ENCODE measurements around the gene PPP1R1A. TPM values are rescaled to one million over a fixed set of nuclear protein-coding genes. Genes with fewer than 3 reads are reported as not detected.

Gene PPP1R1A
- total RNA-seq, 1 donor from 2014 or later: not detected

GRCh38 chr12:54603872-54604271, 15.4 kb upstream of the PPP1R1A start:
- DNase-seq (ENCODE audit: low read depth, low spot score): no peak

DNA sequence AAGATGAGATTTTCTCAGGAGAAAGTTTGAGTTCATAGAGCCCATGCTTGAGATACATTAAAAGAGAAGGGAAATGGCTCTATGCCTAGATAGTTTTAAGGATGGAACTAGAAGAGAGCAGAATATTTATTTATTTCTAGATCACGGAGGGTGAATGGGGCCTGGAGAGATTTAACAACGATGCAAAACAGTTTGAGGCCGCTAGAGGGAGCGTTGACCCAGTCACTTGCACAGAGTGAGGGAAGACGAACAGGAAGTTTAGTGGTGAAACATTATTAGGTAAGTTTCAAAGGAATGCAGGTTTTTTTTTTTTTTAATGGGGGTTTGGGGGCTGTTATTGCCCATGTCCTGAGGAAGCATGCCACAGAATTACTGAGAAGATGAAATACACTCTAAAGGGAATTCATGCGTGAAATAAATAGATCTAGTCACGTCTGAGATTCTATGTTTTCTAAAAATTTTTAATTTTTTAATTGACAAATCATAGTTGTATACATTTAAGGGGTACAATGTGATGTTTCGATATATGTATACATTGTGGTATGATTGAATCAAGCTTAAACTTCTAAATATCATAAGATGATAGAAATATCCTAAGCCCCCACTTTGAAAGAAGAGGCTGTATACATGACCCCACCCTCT, 14.8 kb upstream of the PPP1R1A start:
- DNase-seq (ENCODE audit: low read depth, low spot score): peak; percentile 22

DNA sequence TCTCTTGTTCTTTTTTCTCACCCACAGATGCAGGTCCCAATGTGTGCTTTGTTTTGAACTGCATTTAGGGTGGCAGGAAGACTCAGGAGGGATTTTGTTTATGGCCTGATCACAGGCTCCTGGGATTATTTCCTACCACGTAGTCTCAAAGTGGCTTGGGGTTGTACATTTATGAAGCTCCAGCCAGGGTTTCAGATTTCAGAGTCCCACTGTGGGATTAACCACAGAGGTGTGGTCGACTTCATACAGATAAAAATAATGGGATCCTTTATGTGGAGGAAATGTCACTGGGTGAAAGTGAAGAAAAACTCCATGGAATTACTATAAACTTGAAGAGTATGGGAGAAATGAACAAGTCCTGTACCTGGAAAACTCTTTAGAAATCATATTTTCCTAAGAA, 14.2 kb upstream of the PPP1R1A start:
- DNase-seq (ENCODE audit: low read depth, low spot score): no peak

DNA sequence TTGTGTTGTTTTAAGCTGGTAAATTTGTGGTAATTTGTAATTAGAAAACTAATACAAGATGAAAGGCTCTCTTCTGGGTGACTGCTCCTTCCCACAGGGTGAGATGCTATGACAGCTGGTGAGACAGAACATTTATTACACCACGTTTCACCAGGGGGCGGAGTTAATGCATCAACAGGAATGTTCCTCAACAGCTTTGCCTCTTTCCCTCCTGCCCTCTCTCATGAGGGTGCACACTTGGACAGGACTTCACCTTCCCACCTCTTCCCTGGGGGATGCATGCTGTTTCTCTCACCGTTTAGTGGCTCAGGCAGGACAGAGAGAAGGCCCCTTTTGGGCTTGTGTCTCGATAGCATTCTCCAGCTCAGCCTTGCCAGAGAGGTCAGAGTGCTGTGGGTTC, 13.4 kb upstream of the PPP1R1A start:
- DNase-seq (ENCODE audit: low read depth, low spot score): no peak

GRCh38 chr12:54598970-54599369, 10.5 kb upstream of the PPP1R1A start:
- no peak for DNase-seq (ENCODE audit: low read depth, low spot score)

- DNase-seq (ENCODE audit: low read depth, low spot score): peak; percentile 22
Measured at GRCh38 chr12:54596526-54596946, 8.1 kb upstream of the PPP1R1A start.

DNA sequence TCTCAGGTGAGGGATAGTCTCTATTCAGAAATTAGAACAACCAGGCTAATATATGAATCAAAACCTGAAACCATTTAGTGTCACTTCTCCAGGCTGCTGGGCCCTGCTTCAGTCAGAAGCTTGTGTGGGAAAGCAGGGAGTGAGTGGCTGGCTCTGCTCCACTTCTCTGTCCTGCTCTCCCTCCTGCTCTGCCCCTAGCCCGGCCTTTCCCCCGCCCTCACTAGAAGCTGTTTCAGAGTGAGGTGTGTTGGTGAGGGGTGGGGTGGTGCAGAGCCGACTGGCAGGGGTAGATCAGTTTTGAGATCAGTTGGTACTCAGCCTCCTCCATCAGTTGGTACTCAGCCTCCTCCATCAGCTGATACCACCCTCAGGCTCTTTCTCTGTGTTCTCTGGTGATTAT, 7.0 kb upstream of the PPP1R1A start:
- no peak for DNase-seq (ENCODE audit: low read depth, low spot score)

DNA sequence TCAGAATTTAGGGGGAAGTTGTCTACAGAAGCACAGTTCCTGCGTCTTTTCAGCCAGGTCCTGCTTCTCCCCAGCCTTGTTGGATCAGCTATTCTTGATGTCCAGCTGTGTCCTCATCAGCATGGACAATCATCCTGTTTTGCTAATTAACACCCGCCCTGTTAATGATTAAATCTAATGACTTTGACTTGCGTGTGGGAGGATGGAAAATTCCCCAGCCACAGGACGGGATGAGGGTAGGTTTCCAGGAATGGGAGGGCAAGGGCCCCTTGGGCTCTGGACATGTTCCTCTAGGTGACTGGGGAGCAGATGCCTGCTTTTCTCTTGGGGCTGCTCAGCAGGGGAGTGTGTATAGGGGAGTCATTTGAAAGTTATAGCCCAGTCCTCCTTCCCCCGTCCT, 5.3 kb upstream of the PPP1R1A start:
- no peak for DNase-seq (ENCODE audit: low read depth, low spot score)

DNA sequence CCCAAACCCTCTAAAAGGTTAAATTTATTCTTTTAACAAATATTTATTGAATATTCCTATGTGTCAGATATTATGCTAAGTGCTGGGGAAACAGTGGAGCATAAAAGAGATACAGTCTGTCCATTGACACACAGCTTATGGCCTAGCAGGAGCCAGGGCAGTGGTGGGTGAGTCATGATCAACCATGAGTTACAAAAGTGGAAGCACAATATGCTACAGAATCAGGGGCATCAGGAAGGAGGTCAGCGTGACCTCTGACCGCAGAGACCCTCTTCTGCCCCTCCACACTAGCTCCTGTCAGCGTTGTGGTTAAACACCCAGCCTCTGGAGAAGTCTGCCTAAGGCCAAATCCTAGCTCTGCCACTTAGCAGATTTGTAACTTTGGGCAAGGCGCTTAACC, 4.7 kb upstream of the PPP1R1A start:
- DNase-seq (ENCODE audit: low read depth, low spot score): no peak

- no peak for DNase-seq (ENCODE audit: low read depth, low spot score)
Measured at GRCh38 chr12:54592316-54592715, 3.9 kb upstream of the PPP1R1A start.

DNA sequence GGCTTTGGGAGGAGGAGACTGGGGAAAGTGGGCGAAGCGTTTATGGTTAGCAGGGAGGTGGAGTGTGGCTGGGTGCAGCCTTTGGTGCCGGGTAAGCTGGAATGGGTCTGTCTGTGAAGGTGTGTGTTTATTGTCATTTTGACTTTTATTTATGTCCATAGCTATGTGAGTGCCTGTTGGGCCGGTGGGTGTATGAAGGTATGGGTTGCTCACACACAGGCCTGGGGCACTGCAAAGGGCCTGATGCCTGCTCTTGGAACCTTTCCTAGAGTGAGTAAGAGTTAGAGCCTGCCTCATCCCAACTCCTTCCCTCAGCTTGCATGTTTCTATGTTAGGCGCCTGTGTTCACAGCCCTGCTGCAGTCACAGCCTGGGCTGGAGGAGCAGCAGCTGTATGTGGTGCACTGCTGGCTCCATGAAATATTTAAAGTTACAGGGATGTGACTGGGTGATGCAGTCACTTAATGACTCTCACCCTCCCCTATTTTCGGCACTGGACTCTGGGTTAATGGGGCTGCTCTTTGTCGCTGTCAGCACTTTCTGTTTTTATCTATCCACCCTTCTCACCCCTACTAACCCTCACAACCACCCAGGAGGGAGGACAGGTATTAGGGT, 2.6 kb upstream of the PPP1R1A start:
- DNase-seq (ENCODE audit: low read depth, low spot score): no peak

DNA sequence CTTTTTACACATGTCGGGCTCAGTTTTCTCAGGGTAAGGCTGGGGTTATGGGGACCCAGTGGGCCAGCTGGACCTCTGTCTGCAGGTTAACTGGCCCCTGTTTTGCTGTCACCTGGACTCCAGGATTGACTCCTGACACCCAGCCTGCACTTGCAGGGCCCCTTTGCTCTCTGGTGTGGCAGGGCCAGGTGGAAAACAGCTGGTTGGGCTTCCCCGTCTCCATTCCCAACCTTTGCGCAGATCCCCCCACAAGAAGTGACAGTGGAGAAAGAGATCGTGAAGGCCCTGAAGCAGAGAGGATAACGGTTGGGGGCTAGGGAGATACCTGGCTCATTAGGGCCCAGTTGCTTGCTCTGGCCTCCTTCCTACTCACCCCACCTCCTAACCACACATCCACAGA, 1.5 kb upstream of the PPP1R1A start:
- no peak for DNase-seq (ENCODE audit: low read depth, low spot score)

GRCh38 chr12:54588890-54589267, 420 bp upstream of the PPP1R1A start:
- DNase-seq (ENCODE audit: low read depth, low spot score): no peak

DNA sequence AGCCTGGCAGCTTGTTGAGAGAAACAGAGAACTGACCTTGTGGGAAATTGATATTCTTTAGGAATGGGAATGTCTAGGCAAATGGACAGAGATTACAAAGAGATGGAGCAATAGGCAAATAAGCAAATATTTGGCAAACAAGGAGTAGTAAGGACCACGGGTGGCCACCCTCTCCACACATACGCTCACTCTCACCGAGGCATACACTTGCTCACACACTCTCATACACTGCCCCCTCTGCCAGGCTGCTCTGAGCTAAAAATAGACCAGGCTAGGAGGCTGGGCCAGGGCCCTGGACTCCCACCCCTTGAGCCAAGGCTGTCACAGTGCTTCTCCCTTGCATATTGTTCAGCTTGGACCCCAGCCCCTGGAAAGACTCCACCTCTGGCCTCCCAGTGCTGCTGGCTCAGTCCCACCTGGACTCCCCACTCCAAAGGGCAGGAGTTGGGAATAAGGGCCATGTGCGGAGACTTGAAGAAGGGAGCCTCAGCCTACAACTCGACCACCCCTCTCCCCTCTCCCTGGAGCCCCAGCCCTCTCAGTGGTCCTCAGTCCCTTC, 1.1 kb downstream of the PPP1R1A start:
- no peak for DNase-seq (ENCODE audit: low read depth, low spot score)

GRCh38 chr12:54586620-54587019, 1.8 kb downstream of the PPP1R1A start:
- DNase-seq (ENCODE audit: low read depth, low spot score): no peak

DNA sequence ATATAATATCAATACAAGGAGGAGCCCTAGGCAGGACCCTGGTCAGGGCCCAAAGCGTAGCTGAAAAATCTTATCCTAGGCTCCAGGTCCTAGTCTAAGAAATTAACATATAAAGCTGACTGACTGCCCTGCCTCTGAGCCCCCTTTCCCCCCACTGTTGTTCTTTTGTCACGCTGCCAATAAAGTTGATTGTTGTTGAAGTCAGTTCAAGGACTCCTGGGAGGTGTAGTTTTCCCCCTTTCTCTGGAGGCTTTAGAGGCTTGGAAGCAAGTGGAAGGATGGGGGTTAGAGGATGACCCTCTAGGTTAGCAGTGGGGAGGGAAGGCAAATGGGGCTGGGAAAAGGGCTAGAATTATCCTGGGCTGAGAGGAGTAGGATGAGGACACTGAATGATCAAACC, 3.2 kb downstream of the PPP1R1A start:
- DNase-seq (ENCODE audit: low read depth, low spot score): no peak

- no peak for DNase-seq (ENCODE audit: low read depth, low spot score)
Measured at GRCh38 chr12:54584128-54584527, 4.3 kb downstream of the PPP1R1A start.

DNA sequence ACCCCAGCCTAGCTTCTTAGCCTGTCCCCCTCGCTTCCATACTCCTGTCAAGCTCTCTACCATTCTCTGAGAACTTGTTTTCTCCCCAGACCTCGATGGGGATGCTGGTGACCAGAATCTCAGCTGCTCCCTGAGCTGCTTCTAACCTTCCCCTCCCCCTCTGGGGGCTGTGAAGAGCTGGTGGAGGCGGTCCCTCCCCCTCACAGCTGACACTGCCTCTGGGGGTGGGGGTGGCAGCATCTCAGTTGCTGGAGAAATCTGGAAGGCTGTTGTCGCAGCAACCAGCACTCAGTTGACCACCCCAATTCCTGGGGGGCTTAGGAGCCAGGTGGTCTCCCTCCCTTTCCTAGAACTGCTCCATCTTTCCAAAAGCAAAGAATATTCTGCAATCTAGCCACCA, 4.7 kb downstream of the PPP1R1A start:
- DNase-seq (ENCODE audit: low read depth, low spot score): no peak

DNA sequence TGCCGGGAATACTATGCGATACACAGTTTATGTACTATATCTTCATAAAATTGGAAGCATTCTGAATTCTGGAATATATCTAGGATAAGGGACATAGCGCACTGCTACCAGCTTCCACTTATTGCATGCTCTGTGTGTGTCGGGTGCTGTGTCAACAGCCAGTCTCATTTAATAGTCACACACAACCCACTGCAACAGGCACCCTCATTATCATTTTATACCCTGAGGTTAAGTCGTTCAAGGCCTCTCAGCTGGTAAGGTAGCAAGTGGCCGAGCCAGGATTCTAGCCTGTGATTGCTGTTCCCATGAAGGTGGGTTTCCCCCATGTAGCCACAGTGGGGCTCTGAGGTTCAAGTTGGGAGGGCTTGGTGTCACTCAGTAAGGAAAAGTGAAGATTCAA, 7.0 kb downstream of the PPP1R1A start:
- no peak for DNase-seq (ENCODE audit: low read depth, low spot score)

GRCh38 chr12:54579696-54580333, 8.6 kb downstream of the PPP1R1A start:
- peak; percentile 11 for DNase-seq (ENCODE audit: low read depth, low spot score)

DNA sequence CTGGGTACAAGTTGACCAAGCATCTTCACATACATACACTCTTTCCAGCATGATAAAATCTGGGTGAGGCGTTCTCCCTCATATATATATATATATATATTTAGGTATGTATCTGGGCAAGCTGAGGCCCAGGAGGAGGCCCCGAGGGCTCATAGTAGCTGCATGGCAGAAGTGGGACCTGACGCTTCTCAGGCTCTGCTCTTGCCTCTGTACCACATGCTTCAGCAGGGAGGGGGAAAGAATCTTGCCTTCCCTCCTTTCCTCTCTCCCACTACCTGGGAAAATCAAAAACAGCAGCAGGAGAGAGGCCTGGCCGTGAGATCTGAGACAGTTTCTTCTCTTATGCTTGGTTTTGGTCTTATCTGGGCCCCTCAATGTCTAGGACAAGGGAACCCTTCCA, 9.2 kb downstream of the PPP1R1A start:
- no peak for DNase-seq (ENCODE audit: low read depth, low spot score)

DNA sequence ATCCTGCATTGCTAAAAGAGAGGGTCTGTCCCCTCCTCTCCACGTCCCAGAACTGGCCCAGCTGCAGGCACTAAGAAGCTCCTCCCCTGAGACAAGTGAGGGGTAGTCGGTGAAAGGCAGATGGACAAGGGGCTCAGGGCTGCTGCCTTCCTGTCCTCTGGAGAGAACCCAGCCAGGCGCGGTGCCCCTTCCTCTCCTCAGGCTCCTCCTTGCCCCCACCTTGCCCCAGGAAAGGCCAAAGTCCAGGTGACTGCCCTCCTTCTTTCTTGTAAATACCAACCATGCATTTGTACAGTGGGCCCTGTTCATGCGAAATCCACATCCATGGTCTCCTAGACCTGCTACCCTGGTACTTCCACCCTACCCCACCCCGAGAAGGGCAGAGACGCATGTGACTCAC, 9.7 kb downstream of the PPP1R1A start:
- DNase-seq (ENCODE audit: low read depth, low spot score): no peak

DNA sequence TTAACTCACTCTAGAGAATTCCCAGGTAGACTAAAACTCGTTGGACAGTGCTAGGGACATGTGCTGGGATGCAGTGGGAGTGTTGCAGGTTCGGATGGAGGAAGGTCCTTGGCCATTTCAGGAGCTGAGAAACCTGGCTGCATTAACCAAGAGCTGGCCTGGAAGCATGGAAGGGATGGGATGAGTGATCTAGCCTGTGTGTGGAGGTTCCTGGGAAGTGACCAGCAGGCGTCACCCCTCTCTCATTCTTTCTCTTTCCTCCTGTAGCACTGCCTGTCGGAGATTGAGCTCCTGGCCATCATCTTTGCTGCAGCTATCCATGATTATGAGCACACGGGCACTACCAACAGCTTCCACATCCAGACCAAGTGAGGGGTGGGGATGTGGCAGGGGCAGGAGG, 15.6 kb downstream of the PPP1R1A start:
- no peak for DNase-seq (ENCODE audit: low read depth, low spot score)
